CMK (cell line): ENCODE data around the gene AGT.
A peak's percentile ranks its signal among the peaks of the same experiment; 100 is the strongest.
"Not testable (repeated sequence)": the region's sequence is repeated elsewhere in the genome, so short reads cannot be mapped to it uniquely, and the experiment has no call there.

Source experiments
- DNase-seq: peaks from one replicate; pipeline ENCODE4 v3.0.0-alpha.2; 2010; ENCODE audit warnings: low read depth

AGT gene

DNA sequence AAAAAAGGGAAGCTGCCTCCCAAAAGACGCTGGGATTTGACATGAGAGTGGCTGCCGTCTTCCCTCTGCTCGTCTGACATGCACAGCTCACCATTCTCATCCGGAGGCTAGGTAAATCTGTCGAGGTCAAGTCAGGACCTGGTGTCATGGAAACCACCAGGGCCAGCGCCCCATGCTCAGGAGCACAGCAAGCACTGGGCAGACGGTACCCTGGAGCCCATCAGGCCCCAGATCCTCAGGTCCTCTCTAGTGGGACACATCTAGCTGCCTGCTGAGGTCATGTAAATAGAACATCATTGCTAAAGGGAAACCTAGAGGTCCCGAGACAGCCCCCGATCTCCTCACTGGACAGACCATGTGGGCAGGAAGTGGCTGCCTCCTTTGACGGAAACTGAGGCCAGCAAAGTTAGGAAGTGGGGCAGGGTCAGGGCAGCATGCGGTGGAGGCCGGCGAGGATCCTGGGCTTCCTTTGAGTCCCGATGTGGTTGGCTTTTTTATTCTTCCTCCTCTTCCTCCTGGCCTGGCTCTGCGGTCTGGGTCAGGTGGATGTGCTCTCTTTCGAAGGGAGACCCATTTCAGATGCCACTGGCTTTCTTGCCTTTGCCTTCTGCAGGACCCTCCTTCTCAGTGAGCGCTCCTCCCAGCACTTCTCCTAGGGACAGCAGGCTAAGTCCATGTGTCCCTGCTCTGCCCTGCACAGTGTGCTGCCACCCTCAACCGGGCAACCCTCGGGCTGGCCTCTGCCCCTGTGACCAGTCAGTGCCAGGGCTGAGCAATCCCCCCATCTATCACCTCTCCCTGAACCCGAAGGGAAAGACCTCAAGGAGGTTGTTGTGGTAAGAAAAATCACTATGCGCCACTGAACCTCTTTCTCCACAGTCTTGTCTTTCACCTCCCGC lies 5.9 kb downstream of the AGT start:
- DNase-seq: peak; percentile 12

DNA sequence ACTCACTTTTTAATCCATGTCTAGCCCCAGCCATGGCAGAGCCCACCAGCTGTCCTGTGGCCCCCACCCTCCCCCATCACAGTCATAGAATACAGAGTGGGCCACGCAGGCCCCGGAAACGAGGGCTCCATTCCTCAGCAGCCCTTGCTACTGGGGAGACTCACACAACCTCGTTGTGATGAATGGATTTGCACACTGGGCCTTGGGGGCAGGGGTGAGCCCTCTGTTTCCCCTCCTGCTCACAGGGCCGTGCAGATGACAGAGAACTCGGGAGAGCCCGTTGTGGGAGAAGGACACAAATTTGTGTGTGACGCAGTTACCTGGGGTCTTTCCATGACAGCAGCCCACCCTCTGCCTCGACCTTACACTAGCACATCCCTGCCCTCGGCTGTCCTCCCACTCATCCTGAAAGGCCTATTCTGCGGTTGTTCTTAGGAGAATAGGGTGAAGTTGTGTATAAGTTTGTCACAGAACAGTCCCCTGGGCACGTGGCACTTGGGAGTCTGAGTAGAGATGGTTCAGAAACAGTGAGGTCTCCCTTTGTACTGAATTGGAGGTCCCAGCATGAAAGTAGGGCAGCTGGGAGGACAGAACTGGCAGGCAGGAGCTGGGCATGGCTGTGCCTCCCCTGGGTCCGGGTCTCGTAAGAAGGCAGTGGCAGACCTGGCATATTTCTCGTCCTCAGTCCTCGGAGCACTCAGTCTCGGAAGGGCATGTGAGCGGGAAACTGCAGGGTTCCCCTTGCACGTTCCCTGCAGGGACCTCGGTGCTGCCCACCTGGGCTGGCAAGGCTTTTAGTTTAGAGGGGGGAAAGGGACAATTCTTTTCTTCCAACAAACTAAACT lies 6.8 kb downstream of the AGT start:
- no peak for DNase-seq

DNA sequence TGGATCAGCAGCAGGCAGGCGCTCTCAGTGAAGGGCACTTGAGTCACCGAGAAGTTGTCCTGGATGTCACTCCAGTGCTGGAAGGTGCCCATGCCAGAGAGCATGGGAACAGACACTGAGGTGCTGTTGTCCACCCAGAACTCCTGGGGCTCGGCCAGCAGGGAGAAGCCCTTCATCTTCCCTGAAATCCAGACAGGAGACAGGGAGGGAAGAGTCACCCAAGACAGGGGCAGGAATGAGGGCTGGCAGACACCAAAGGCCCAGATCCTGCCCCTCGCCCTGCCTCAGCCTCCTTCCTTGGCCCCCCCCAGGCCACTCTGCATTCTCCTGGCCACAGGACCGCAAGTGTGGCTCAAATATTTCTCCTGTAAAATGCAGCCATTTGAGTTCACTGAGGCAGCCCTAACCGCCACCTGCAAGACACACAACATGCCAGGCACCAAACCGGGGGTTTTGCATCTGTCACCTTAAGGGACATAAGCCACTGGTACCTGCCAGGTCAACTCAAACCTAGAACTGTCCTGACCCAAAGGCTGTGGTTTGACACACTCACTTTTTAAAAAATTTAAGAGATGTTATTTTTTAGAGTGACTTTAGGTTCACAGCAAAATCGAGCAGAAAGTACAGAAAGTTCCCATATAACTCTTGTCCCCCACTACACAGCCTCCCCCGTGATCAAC lies 7.8 kb downstream of the AGT start:
- DNase-seq: no peak

DNA sequence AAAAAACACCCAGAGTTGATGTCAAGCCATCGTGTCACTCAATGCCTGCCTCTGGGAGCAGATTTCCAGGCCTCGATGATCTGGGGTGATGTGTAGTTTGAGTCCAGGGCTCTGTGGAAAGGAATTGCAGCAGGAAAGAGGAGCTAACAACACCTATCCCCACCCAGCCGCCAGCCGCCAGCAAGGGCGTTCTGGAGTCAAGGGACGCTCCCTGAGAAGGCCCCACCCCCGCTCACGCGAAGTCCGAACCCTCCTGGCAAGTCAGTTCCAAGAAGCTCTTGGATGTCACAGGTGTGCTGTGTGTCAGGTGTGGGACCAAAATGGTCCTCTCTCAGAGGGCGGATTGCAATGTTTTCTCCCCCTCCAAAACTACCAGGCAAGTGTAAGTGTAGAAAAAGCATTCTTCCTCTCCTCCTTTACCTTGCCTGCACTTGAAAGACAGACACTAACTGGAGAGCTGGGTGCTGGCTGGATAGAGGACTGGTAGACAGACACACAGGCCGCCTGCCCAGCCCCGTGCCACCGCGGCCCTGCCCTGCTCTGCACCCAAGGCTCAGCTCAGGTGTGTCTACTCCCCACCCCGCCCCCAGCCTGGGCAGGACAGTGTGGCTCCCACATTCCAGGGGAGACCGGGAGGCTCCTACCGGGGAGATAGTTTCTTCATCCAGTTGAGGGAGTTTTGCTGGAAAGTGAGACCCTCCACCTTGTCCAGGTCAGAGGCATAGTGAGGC lies 8.5 kb downstream of the AGT start:
- DNase-seq: no peak

GRCh38 chr1:230704830-230705229 lies 9.1 kb downstream of the AGT start:
- no peak for DNase-seq

GRCh38 chr1:230703679-230704385 lies 10.1 kb downstream of the AGT start:
- DNase-seq: no peak

GRCh38 chr1:230702934-230703678 lies 10.8 kb downstream of the AGT start:
- no peak for DNase-seq

DNA sequence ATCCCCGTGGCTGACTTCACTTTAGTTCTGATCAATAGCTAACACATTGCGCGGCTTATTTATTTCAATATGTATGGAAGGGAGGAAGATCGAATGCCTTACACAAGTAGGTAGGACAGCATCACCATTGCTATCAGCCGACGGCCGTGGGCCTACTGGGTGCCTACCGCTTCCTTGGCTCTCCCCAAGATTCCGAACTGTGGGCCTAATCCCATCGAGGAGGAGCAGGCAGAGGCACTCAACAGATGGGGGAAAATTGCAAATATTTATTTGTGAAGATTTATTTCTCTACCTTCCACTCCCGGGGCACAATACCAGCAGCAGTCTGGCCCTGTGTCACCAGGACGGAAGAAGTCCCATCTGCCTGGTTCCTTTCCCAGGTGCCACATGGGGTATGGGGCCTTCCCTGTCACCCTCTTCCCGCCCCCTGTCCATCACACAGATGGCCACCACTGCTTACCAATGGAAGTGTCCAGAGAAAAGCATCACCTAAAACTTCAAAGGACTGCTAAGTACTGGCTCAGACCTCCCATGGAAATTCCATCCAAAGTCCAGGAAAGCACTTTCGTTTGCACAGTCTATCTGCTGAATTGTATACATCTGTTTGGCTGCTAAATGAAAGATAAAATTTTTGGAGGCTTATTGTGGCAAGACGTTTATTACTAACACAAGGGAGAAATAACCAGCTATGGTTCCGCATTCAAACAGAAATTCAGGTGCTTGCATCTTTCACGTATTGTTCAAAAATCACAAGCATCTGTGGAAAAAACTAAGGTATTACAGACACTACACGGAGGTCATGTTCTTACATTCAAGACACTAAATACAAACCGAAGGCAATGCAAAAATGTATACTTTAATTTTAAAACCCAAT lies 11.8 kb downstream of the AGT start:
- no peak for DNase-seq

DNA sequence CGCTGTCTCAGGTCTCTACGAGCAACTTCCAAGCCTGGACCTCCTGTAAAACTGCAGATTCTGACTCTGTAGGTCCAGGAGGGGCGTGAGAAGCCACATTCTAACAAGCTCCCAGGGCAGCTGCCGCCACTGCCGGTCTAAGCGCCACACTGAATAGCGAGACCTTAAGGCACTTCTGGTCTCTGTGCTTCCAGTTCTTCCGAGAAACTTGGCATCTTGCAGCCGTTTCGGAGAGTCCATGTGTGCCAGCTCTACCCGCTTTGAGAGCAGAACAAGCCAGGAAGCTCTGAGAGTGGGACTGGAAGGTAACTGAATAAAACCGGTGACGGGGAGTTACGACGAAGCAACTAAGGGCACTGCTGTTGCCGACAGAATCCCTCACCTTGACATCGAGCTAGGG lies 12.5 kb downstream of the AGT start:
- no peak for DNase-seq

DNA sequence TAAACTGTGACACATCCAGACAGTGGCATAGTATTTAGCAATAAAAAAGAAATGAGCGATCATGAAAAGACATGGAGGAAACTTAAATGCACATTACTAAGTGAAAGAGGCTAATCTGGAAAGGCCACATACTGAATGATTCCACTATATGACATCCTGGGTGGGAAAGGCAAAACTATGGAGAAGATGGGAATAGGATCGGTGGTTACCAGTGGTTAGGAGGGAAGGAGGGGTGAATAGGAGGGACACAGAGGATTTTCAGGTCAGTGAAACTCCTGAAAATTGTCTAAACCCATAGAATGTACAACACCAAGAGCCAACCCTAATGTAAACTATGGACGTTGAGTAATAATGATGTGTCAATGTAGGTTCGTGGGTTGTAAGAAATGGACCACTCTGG lies 13.8 kb downstream of the AGT start:
- no peak for DNase-seq

GRCh38 chr1:230699716-230700115 lies 14.2 kb downstream of the AGT start:
- no peak for DNase-seq

- not testable (repeated sequence) for DNase-seq
Observed at GRCh38 chr1:230698964-230699363, 15.0 kb downstream of the AGT start.

DNA sequence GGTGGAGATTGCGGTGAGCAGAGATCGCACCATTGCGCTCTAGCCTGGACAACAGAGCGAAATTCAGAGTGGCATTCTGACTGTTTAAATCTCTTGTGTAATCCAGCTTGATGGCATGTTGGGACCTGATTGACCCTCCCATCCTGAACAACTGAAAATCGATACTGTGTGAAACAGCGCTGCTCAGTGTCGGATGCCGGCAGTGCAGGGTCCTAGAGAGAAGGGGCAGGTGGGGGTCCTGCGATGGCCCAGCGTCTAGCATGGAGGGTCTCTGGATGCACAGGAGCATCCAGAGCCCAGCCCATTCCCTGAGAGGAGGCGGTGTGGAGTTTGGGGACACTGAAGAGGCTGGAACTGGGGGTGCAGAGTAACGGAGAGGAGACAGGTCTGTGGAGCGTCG lies 15.8 kb downstream of the AGT start:
- DNase-seq: no peak

DNA sequence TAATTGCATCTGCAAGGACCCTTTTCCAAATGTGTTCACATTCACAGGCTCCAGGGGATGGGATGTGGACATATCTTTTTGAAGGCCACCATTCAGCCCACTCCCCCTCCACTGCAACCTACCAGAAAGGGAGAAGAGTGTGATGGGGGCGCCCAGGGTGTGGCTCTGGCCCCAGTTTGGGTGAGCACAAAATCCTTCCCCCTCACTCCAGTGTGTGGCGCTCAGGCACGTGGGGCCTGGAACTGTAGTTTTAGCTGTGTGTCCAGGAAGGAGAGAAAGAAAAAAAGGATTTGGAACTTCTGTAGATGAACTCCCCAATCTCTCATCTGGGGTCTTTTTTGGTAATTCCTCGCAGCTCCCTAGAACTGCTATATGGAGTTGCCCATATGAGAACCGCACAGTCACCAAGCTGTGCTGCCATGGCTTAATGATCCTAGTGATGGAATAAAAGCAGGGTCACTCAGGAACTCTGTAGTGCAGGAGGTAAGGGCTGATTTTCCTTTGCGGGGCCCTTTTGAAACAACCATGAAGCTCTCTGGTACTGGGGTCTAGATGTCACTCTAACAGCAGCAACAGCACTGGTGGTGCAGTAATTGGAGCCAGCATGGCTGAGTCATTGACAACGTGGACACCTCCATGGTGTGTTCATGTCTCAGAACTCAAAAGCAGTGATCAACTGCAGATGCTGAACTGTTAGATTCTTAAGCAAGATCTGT lies 17.0 kb downstream of the AGT start:
- DNase-seq: no peak

DNA sequence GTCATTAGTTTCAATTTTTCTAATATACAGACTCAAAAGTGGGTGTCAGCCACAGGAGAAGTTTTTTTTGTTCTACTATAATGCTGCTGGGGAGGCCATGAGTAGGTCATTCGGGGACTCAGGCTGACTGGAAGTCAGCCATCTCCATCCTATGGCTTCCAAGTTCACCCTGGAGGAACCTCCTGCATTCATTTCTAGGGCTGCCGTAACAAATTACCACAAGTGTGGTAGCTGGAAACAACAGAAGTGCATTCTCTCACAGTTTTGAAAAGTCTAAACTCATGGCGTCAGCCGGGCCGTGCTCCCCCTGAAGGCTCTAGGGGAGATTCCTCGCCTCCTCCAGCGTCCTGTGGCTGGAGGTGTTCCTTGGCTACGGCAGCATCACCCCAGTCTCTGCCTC lies 17.7 kb downstream of the AGT start:
- no peak for DNase-seq

GRCh38 chr1:230694991-230695390 lies 18.9 kb downstream of the AGT start:
- DNase-seq: no peak

DNA sequence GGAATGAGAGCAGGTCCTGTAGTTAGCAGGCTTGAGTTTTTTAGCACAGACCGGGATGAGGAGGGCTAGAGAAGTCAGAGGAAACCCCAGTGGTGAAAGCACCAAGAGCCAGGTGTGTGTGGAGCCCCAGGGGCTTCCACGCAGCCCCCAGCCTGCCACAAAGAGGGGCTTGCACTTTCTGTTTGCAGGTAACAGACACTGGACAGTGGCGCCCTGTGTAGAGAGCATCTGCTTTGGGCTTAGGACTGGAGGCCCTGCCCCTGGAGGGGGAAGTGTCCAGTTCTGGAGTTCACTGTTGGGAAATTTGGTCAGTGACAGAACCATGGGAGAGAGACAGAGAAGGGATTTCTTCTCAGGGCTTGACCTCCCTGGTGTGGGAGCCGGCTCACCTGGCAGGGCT lies 19.5 kb downstream of the AGT start:
- DNase-seq: no peak

DNA sequence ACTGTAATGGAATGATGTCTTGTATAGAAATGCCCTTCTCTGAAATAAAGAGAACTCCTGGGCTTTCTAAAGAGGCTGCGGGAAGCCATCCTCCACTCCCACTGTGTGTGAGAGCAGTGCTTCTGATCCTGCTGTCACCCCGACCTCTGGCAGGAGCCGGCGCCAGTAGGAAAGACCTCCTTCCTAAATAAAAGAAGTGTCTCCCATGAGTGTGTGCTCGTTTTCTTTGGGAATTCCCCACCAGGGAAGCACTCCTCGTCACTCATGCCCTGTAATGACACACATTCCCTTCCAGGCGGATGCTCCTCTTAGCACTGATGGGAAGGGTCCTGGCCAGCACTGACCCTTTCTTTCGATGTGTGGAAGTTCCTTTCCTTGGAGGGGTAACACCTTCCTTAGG lies 20.1 kb downstream of the AGT start:
- DNase-seq: no peak

DNA sequence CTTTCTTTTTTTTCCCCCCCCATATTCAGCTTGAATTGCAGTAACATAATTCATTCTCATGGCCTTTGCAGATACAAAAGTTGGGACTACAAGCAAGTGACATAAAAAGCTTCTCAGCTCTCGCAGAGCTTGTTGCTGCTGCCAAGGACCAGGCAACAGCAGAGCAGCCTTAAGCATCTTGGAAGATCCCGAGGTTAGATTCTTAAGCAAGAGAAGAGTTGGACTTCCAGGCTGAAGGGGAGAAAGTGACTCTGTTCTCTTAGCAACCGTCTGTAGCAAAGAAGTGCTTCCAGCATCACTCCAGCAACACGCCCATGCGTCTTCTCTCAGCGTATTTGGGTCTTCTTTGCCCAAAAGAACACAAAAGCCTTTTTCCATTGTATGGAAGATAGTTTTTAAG lies 20.7 kb downstream of the AGT start:
- no peak for DNase-seq
